K562 (cell line): Measurements from ENCODE around the gene MTERF2. TPM values are rescaled to one million over a fixed set of nuclear protein-coding genes. Genes with fewer than 3 reads are reported as not detected.

Experiments used
- ARID3A ChIP-seq: IDR thresholded peaks from 2 replicates; pipeline ENCODE4 v1.6.1; 2012; ENCODE audit warnings: low read depth, low read length, improper control_type of control experiment, borderline replicate concordance
- ATF1 ChIP-seq, 2 experiments: fragments of 450-650 bp in 1 of 2; IDR thresholded peaks; 2 replicates each; pipeline ENCODE4 v1.6.1; 2016; ENCODE audit warnings: missing compliant biosample characterization in 1 of 2, missing genetic modification characterization in 1 of 2
- CBX2 ChIP-seq: fragments of 200-600 bp; sonication (generic); IDR thresholded peaks from one replicate; pipeline ENCODE4 v1.6.1; 2012; ENCODE audit warnings: mild to moderate bottlenecking, low read length, inconsistent platforms; ENCODE audit not compliant: insufficient read depth, poor library complexity, severe bottlenecking
- CBX8 ChIP-seq: fragments of 200-600 bp; sonication (generic); IDR thresholded peaks from 2 replicates; pipeline ENCODE4 v1.6.1; 2012; ENCODE audit warnings: borderline replicate concordance, mixed run types, low read depth, mild to moderate bottlenecking, moderate library complexity, mixed read lengths, low read length, control low read depth, inconsistent platforms; ENCODE audit not compliant: poor library complexity, severe bottlenecking; ENCODE audit errors: extremely low read depth
- ERF ChIP-seq: fragments of 450-650 bp; formaldehyde crosslinking; IDR thresholded peaks from 2 replicates; pipeline ENCODE4 v1.4.0; 2020; ENCODE audit warnings: mild to moderate bottlenecking, mixed read lengths
- HDAC3 ChIP-seq: fragments of 450-650 bp; IDR thresholded peaks from 2 replicates; pipeline ENCODE4 v1.6.1; 2018; ENCODE audit warnings: borderline replicate concordance, mild to moderate bottlenecking, moderate library complexity; ENCODE audit not compliant: partially characterized antibody
- KAT2B ChIP-seq: IDR thresholded peaks from one replicate; pipeline ENCODE4 v1.6.1; 2012; ENCODE audit warnings: low read depth, mild to moderate bottlenecking, control low read depth, inconsistent platforms, low read length, moderate library complexity
- MBD2 ChIP-seq: sonication (generic); IDR thresholded peaks from 2 replicates; pipeline ENCODE4 v1.6.1; 2016; ENCODE audit warnings: low read depth, borderline replicate concordance
- MCM5 ChIP-seq: fragments of 450-650 bp; IDR thresholded peaks from 2 replicates; pipeline ENCODE4 v1.6.1; 2016; ENCODE audit warnings: low read depth
- NCOA1 ChIP-seq: fragments of 450-650 bp; IDR thresholded peaks from 2 replicates; pipeline ENCODE4 v1.6.1; 2016; ENCODE audit warnings: low read depth
- NFRKB ChIP-seq: fragments of 450-650 bp; IDR thresholded peaks from 2 replicates; pipeline ENCODE4 v1.6.1; 2016; ENCODE audit warnings: low read depth
- POLR2AphosphoS5 ChIP-seq: IDR thresholded peaks from 2 replicates; pipeline ENCODE4 v1.6.1; 2011; ENCODE audit warnings: mild to moderate bottlenecking, low read depth, low read length, moderate library complexity; ENCODE audit not compliant: control insufficient read depth, insufficient read depth
- PRPF4 ChIP-seq: fragments of 200-400 bp; formaldehyde crosslinking; IDR thresholded peaks from one replicate; pipeline ENCODE4 v1.6.1; 2017; ENCODE audit warnings: low read length, low read depth, mild to moderate bottlenecking; ENCODE audit not compliant: insufficient read depth, poor library complexity, severe bottlenecking
- PTRF ChIP-seq: fragments of 450-650 bp; IDR thresholded peaks from 2 replicates; pipeline ENCODE4 v1.6.1; 2016; ENCODE audit warnings: mild to moderate bottlenecking, missing genetic modification characterization, missing compliant biosample characterization
- RBM14 ChIP-seq: fragments of 200-400 bp; formaldehyde crosslinking; IDR thresholded peaks from 2 replicates; pipeline ENCODE4 v1.6.1; 2018; ENCODE audit warnings: low read depth, mild to moderate bottlenecking, low read length, moderate library complexity, borderline replicate concordance; ENCODE audit not compliant: insufficient read depth
- TCF7 ChIP-seq: sonication (generic); IDR thresholded peaks from 2 replicates; pipeline ENCODE4 v1.6.1; 2016; ENCODE audit warnings: antibody characterized with exemption, borderline replicate concordance
- USF1 ChIP-seq: sonication (generic); formaldehyde crosslinking; IDR thresholded peaks from 2 replicates; pipeline ENCODE4 v1.9.0; 2022; ENCODE audit warnings: mild to moderate bottlenecking, missing genetic modification reagents
- XRCC3 ChIP-seq: fragments of 450-650 bp; IDR thresholded peaks from 2 replicates; pipeline ENCODE4 v1.6.1; 2017; ENCODE audit warnings: mild to moderate bottlenecking, moderate library complexity
- ZBTB17 ChIP-seq: fragments of 450-650 bp; formaldehyde crosslinking; IDR thresholded peaks from 2 replicates; pipeline ENCODE4 v1.4.0; 2020; ENCODE audit warnings: mild to moderate bottlenecking
- ZNF175 ChIP-seq: fragments of 200-800 bp; sonication (Bioruptor generic); IDR thresholded peaks from 2 replicates; pipeline ENCODE4 v1.6.1; 2016; ENCODE audit warnings: low read depth, mild to moderate bottlenecking, missing genetic modification characterization, missing compliant biosample characterization
- ZNF282 ChIP-seq: sonication (generic); formaldehyde crosslinking; IDR thresholded peaks from 2 replicates; pipeline ENCODE4 v1.8.1; 2023; ENCODE audit warnings: missing genetic modification reagents
- polyA plus RNA-seq, 8 experiments: library from polyadenylated mRNA; depleted of rRNA in 4 of 8; stranded (reverse) in 5 of 8; unstranded in 3 of 8; fragments of >200 nt; fragmentation: Nextera tagmentation in 2 of 8; fragmentation: Illumina TruSeq in 1 of 8; extraction: Ambion mirVana in 2 of 8; extraction: Trizol in 1 of 8; gene quantifications; 2 replicates each; pipeline versions ENCODE4 v1.2.1 to v1.2.3, GENCODE V29; 2011 to 2014; ENCODE audit warnings: inconsistent platforms in 1 of 8, missing spikeins in 1 of 8
- total RNA-seq, 7 experiments: library from RNA; depleted of rRNA in 6 of 7; stranded (reverse); fragments of >200 nt in 6 of 7; fragmentation: Illumina TruSeq in 2 of 7; extraction: Trizol in 2 of 7; gene quantifications; 2 replicates each; pipeline versions ENCODE4 v1.2.1 to v1.2.3, GENCODE V29; 2011 to 2021; ENCODE audit warnings: low replicate concordance in 1 of 7
- TF ChIP-seq, protein P1 (sequence below), 3 experiments: fragments of 200-800 bp in 1 of 3; fragments of 250-450 bp in 1 of 3; fragments of 450-650 bp in 1 of 3; sonication (Bioruptor Pico) in 1 of 3; sonication (Bioruptor generic) in 1 of 3; formaldehyde crosslinking in 1 of 3; IDR thresholded peaks; 2 replicates each; pipeline versions ENCODE4 v1.6.1 to v1.8.0; 2016 to 2022; ENCODE audit warnings: mild to moderate bottlenecking in 2 of 3, missing genetic modification characterization in 2 of 3, missing compliant biosample characterization in 1 of 3, moderate library complexity in 1 of 3

Gene MTERF2
- total and polyA plus RNA-seq, 9 of the 15 experiments (the other 6 are each of a cell fraction or from before 2014, with no cell fraction given): 10.0 to 63.2 (median 33.2) TPM

DNA sequence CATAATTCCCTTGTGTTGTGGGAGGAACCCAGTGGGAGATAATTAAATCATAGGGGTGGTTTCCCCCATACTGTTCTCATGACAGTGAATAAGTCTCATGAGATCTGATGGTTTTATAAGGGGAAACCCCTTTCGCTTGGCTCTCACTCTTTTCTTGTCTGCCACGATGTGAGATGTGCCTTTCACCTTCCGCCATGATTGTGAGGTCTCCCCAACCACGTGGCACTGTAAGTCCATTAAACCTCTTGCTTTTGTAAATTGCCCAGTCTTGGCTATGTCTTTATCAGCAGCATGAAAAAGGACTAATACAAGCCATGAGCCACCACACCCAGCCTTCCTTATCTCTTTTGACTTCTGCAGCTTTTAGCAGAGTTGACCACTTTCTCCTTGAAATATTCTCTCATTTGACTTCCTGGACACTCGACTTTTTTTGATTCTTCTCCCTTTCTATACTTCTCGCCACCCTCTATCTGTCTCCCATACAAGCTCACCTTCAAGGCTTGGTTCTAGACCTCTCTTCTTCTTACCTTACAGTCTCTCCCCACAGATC lies 2.3 kb downstream of the MTERF2 start (continued):
- TF ChIP-seq MBD2 (no peak), PTRF (tag) (no peak), ARID3A (peak; percentile 78; the same call in 1 of the 2 replicates), NCOA1 (peak; percentile 23; the same call in 1 of the 2 replicates), RBM14 (no peak), ZBTB17 (CRISPR knock-in tag) (0 out of 2 replicates have a peak, but pooled peaks have one; percentile 43), ZNF175 (CRISPR knock-in tag) (peak; percentile 75; the same call in 1 of the 2 replicates), MCM5 (no peak), HDAC3 (peak; percentile 55), USF1 (peak; percentile 78), POLR2AphosphoS5 (peak; percentile 37; the same call in 1 of the 2 replicates), CBX2 (no peak), ATF1 (CRISPR knock-in tag; IDR thresholded peaks at IDR 0.05) (no peak), ATF1 (tag; IDR thresholded peaks at IDR 0.05) (peak; percentile 35; the same call in 1 of the 2 replicates), ERF (CRISPR knock-in tag) (no peak), NFRKB (peak; percentile 57), KAT2B (no peak), ZNF282 (CRISPR knock-in tag) (no peak), TCF7 (no peak), XRCC3 (no peak), PRPF4 (no peak), CBX8 (no peak)
- TF ChIP-seq, protein P1, sequence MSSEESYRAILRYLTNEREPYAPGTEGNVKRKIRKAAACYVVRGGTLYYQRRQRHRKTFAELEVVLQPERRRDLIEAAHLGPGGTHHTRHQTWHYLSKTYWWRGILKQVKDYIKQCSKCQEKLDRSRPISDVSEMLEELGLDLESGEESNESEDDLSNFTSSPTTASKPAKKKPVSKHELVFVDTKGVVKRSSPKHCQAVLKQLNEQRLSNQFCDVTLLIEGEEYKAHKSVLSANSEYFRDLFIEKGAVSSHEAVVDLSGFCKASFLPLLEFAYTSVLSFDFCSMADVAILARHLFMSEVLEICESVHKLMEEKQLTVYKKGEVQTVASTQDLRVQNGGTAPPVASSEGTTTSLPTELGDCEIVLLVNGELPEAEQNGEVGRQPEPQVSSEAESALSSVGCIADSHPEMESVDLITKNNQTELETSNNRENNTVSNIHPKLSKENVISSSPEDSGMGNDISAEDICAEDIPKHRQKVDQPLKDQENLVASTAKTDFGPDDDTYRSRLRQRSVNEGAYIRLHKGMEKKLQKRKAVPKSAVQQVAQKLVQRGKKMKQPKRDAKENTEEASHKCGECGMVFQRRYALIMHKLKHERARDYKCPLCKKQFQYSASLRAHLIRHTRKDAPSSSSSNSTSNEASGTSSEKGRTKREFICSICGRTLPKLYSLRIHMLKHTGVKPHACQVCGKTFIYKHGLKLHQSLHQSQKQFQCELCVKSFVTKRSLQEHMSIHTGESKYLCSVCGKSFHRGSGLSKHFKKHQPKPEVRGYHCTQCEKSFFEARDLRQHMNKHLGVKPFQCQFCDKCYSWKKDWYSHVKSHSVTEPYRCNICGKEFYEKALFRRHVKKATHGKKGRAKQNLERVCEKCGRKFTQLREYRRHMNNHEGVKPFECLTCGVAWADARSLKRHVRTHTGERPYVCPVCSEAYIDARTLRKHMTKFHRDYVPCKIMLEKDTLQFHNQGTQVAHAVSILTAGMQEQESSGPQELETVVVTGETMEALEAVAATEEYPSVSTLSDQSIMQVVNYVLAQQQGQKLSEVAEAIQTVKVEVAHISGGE (CRISPR knock-in tag; IDR thresholded peaks at IDR 0.05): peak in 1 of 3 experiments; percentile 52; a peak in 1 of 6 replicates
